Nephron (organoid): Measurements from ENCODE around the gene CYB5B.

ENCODE experiments used
- H3K27ac Mint-ChIP-seq, 3 experiments: 2 replicates each; pipeline ENCODE4 v1.8.0; 2020; ENCODE audit warnings: mixed read lengths in 3 of 3, mild to moderate bottlenecking in 2 of 3, moderate library complexity in 1 of 3
- H3K27me3 Mint-ChIP-seq: 2 replicates; pipeline ENCODE4 v1.8.0; 2021; ENCODE audit warnings: low read depth, mild to moderate bottlenecking, moderate library complexity, mixed read lengths
- H3K36me3 Mint-ChIP-seq: 2 replicates; pipeline ENCODE4 v1.8.0; 2020; ENCODE audit warnings: low read depth, mixed read lengths
- H3K4me1 Mint-ChIP-seq: 2 replicates; pipeline ENCODE4 v1.8.0; 2020; ENCODE audit warnings: mixed read lengths
- H3K4me3 Mint-ChIP-seq, 3 experiments: 2 replicates each; pipeline ENCODE4 v1.8.0; 2020; ENCODE audit warnings: mild to moderate bottlenecking in 3 of 3, mixed read lengths in 3 of 3, moderate library complexity in 2 of 3
- H3K9me3 Mint-ChIP-seq: 2 replicates; pipeline ENCODE4 v1.8.0; 2020; ENCODE audit warnings: mixed read lengths
- CTCF ChIP-seq, 3 experiments: fragments of 200-600 bp; sonication (generic); IDR thresholded peaks; one replicate each; pipeline ENCODE4 v1.5.0; 2021; ENCODE audit warnings: antibody characterized with exemption in 3 of 3; ENCODE audit not compliant: unreplicated experiment in 3 of 3

The CYB5B gene

DNA sequence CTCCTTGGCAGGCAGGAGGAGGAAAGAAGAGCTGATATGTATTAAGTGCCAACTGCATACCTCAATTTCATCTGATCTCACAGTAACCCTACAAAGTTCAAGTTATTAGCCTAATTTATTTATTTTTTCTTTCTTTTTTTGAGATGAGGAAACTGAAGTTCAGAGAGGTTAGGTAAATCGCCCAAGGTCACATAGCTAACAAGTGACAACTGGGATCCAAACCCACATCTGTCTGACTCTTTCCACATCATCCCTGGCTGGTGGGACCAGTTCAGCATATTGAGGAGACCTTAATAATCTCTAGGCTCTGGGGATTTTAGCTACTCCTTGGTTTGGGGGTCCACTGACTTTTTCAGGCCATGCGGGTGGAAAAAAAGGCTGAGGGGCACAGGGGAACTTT, 60.9 kb downstream of the CYB5B start:
- peak overlapping the region in 2 of 3 experiments; percentile 24 to 67 for H3K27ac Mint-ChIP-seq

GRCh38 chr16:69485816-69486215, 61.4 kb downstream of the CYB5B start:
- H3K4me1 Mint-ChIP-seq = peaks cover 23% of the 10 kb centered on the region
- peaks cover 7% of the 10 kb centered on the region for H3K27me3 Mint-ChIP-seq
- H3K27ac Mint-ChIP-seq = peak overlapping the region in 2 of 3 experiments; percentile 24 to 67
- H3K9me3 Mint-ChIP-seq = no peaks in the 10 kb centered on the region
- H3K4me3 Mint-ChIP-seq = no peak overlapping the region
- no peaks in the 10 kb centered on the region for H3K36me3 Mint-ChIP-seq
- no peak for TF ChIP-seq CTCF (IDR thresholded peaks at IDR 0.05; ENCODE audit: unreplicated experiment in 3 of 3)

More for the DNA sequence above, 60.9 kb downstream of the CYB5B start:
- Mint-ChIP-seq H3K4me1 (peaks cover 26% of the 10 kb centered on the region), H3K36me3 (no peaks in the 10 kb centered on the region), H3K27me3 (peaks cover 7% of the 10 kb centered on the region), H3K9me3 (no peaks in the 10 kb centered on the region), H3K4me3 (no peak overlapping the region)
- no peak for TF ChIP-seq CTCF (IDR thresholded peaks at IDR 0.05; ENCODE audit: unreplicated experiment in 3 of 3)

DNA sequence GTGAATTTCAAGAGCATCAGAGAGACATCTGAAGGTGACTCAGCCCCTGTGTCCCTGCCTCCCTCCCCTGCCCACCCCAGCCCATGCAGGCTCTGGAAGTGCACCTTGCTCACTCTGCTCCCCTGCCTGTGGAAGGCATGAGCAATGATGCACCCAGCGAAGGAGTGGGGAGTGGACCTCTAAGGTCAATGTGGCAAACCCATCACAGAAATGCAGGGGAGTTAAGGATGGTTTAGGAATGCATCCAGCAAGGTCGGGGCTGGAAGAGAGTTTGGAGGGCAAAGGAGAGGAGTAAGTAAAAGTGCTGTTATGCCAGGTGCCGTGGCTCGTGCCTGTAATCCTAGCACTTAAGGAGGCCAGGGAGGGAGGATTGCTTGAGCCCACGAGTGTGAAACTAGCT, 61.9 kb downstream of the CYB5B start:
- Mint-ChIP-seq H3K36me3 (no peaks in the 10 kb centered on the region), H3K4me3 (no peak overlapping the region), H3K27ac (peak overlapping the region in 2 of 3 experiments; percentile 24 to 67), H3K9me3 (no peaks in the 10 kb centered on the region), H3K4me1 (peaks cover 21% of the 10 kb centered on the region), H3K27me3 (peaks cover 7% of the 10 kb centered on the region)
- TF ChIP-seq CTCF (IDR thresholded peaks at IDR 0.05; ENCODE audit: unreplicated experiment in 3 of 3) = no peak

GRCh38 chr16:69486724-69487123, 62.3 kb downstream of the CYB5B start:
- H3K9me3 Mint-ChIP-seq = no peaks in the 10 kb centered on the region
- peaks cover 18% of the 10 kb centered on the region for H3K4me1 Mint-ChIP-seq
- no peak overlapping the region for H3K4me3 Mint-ChIP-seq

DNA sequence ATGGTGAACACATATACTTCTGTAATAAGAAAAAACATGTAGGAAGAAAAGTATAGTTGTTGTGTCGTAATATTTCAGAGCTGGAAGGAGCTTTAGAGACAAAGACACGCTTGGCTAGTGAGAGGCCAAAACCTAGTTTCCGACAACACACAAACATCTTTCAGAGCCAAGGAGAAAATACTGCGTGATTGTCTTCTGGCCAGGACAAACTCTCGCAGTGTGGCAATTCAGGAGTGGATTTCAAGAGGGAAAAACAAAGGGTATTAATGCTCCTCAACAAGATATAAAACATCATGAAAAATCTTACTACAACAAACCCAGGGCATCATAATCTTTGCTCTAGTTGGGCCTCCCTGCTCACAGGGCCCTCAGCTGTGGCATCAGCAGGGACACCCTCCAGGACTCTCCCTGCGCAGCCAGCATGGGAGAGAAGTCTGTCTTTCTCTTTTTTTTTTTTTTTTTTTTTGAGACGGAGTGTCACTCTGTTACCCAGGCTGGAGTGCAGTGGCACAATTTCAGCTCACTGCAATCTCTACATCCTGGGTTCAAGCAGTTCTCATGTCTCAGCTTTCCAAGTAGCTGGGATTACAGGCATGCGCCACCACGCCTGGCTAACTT, 66.4 kb downstream of the CYB5B start:
- Mint-ChIP-seq H3K4me1 (no peaks in the 10 kb centered on the region), H3K4me3 (no peak overlapping the region), H3K27ac (no peak overlapping the region), H3K9me3 (peaks cover 4% of the 10 kb centered on the region), H3K27me3 (peaks cover 7% of the 10 kb centered on the region), H3K36me3 (no peaks in the 10 kb centered on the region)
- no peak for TF ChIP-seq CTCF (IDR thresholded peaks at IDR 0.05; ENCODE audit: unreplicated experiment in 3 of 3)

More at GRCh38 chr16:69486724-69487123, 62.3 kb downstream of the CYB5B start:
- Mint-ChIP-seq H3K36me3 (no peaks in the 10 kb centered on the region), H3K27me3 (peaks cover 7% of the 10 kb centered on the region), H3K27ac (peak overlapping the region in 1 of 3 experiments; percentile 24)
- no peak for TF ChIP-seq CTCF (IDR thresholded peaks at IDR 0.05; ENCODE audit: unreplicated experiment in 3 of 3)

GRCh38 chr16:69494991-69495392, 70.6 kb downstream of the CYB5B start:
- TF ChIP-seq CTCF (IDR thresholded peaks at IDR 0.05; ENCODE audit: unreplicated experiment in 3 of 3) = no peak
- Mint-ChIP-seq H3K9me3 (peaks cover 4% of the 10 kb centered on the region), H3K36me3 (no peaks in the 10 kb centered on the region), H3K4me3 (no peak overlapping the region), H3K4me1 (no peaks in the 10 kb centered on the region), H3K27ac (no peak overlapping the region), H3K27me3 (peaks cover 8% of the 10 kb centered on the region)
